ENCODE data around the gene YRDC. TPM values are rescaled to one million over a fixed set of nuclear protein-coding genes. Genes with fewer than 3 reads are reported as not detected.

Gene YRDC, protein sequence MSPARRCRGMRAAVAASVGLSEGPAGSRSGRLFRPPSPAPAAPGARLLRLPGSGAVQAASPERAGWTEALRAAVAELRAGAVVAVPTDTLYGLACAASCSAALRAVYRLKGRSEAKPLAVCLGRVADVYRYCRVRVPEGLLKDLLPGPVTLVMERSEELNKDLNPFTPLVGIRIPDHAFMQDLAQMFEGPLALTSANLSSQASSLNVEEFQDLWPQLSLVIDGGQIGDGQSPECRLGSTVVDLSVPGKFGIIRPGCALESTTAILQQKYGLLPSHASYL
- total RNA-seq: 9.7 TPM

DNA sequence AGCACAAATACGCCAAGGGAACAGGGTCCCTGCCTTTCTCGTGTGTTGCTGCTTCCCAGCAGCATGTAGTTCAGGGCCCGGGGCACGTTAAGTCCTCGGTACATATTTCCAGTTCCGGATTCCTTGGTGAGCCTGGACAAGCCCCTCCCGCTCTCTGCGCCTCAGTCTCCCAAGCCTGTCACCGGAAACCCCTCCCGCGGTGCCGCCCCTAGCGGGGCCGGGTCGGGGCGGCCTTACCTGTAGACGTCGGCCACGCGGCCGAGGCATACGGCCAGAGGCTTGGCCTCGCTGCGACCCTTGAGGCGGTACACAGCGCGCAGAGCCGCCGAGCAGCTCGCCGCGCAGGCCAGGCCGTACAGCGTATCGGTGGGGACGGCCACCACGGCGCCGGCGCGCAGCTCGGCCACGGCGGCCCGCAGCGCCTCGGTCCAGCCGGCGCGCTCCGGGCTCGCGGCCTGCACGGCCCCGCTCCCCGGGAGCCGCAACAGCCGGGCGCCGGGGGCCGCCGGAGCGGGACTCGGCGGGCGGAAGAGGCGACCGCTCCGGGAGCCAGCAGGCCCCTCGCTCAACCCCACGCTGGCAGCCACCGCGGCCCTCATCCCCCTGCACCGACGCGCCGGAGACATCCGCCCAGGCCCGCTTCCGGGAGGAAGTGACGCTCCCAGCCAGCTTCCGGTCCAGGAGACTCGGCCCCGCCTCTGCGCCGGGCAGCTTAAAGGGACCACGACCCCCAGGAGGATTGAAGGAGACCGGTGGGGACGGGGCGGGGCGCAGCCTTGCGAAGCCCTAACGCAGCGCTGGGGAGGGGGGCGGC is at the start of gene YRDC, which contains the start of gene C1orf122:
Gene YRDC, minus strand, starts transcription at position 654 of the 814 bp plus-strand sequence. Its CDS starts 28 bp downstream, at position 626.
Gene C1orf122, plus strand, starts transcription at position 236 of the 814 bp plus-strand sequence. CDS start 615 bp downstream, outside the sequence.
- Histone ChIP-seq H3K4me1 (peaks cover 6 to 15% of the 10 kb centered on the region in 2 donors), H3K9me3 (no peaks in the 10 kb centered on the region), H3K27me3 (no peaks in the 10 kb centered on the region), H3K36me3 (peaks cover 34 to 36% of the 10 kb centered on the region in 2 donors), H3K4me3 (peak within 1 kb of the TSS; percentile 90 to 92), H3K27ac (peak within 1 kb of the TSS; percentile 98 to 99)
- intact Hi-C loops (cut with DNase I): loop anchor here (1.0 to 5.0 kb wide), 6 partner anchors 52 to 331 kb away; partner anchors contain the start of genes CDCA8, GNL2, INPP5B and MTF1
- TF ChIP-seq, protein P1, sequence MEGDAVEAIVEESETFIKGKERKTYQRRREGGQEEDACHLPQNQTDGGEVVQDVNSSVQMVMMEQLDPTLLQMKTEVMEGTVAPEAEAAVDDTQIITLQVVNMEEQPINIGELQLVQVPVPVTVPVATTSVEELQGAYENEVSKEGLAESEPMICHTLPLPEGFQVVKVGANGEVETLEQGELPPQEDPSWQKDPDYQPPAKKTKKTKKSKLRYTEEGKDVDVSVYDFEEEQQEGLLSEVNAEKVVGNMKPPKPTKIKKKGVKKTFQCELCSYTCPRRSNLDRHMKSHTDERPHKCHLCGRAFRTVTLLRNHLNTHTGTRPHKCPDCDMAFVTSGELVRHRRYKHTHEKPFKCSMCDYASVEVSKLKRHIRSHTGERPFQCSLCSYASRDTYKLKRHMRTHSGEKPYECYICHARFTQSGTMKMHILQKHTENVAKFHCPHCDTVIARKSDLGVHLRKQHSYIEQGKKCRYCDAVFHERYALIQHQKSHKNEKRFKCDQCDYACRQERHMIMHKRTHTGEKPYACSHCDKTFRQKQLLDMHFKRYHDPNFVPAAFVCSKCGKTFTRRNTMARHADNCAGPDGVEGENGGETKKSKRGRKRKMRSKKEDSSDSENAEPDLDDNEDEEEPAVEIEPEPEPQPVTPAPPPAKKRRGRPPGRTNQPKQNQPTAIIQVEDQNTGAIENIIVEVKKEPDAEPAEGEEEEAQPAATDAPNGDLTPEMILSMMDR (IDR thresholded peaks at IDR 0.05): no peak
- DNase-seq (ENCODE audit: low spot score in 2 of 2): peak; percentile 65 to 97

DNA sequence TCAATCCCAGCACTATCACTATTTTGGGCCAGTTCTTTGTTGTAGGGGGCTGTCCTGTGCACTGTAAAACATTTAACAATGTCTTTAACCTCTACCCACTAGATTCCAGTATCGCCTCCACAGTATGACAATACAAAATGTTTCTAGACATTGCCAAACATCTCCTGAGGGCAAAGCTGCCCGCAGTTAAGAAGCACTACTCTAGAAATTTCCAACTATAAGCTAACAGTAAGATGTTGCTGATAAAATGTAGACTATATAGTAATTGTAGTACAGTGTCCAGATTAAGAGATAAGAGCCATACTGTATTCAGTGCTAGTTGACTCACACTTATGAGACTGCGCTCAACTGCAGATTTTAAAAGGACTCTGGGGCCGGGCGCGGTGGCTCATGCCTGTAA is 46.4 kb upstream of the YRDC start:
- Histone ChIP-seq H3K4me1 (peaks cover 6 to 33% of the 10 kb centered on the region in 2 donors), H3K27me3 (no peaks in the 10 kb centered on the region), H3K36me3 (peaks cover 4 to 13% of the 10 kb centered on the region in 2 donors), H3K4me3 (no peak overlapping the region), H3K9me3 (no peaks in the 10 kb centered on the region), H3K27ac (no peak overlapping the region)
- intact Hi-C loops (cut with DNase I): no loop called here
- no peak for DNase-seq (ENCODE audit: low spot score in 2 of 2)
- TF ChIP-seq, protein P1 (IDR thresholded peaks at IDR 0.05): no peak

DNA sequence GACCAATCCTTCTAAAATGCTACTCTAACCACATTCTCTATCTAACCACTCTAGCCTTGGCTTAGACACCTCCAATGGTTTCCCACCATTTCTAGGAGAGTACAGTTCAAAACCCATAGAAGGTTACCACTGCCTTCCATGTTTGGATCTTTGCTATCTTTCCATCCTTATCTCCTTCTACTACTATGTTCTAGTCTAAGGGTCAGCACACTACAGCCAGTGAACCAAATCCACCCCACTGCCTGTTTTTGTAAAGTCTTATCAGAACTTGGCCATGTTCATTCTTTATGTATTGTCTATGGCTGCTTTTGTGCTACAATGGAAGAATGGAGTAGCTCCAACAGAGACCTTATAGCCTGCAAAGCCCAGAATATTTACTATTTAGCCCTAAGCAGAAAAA is 45.1 kb upstream of the YRDC start:
- Histone ChIP-seq H3K36me3 (peaks cover 4 to 13% of the 10 kb centered on the region in 2 donors), H3K4me3 (no peak overlapping the region), H3K4me1 (peaks cover 0 to 26% of the 10 kb centered on the region in 2 donors), H3K27ac (no peak overlapping the region), H3K27me3 (no peaks in the 10 kb centered on the region), H3K9me3 (no peaks in the 10 kb centered on the region)
- intact Hi-C loops (cut with DNase I): no loop called here
- TF ChIP-seq, protein P1 (IDR thresholded peaks at IDR 0.05): no peak
- no peak for DNase-seq (ENCODE audit: low spot score in 2 of 2)

DNA sequence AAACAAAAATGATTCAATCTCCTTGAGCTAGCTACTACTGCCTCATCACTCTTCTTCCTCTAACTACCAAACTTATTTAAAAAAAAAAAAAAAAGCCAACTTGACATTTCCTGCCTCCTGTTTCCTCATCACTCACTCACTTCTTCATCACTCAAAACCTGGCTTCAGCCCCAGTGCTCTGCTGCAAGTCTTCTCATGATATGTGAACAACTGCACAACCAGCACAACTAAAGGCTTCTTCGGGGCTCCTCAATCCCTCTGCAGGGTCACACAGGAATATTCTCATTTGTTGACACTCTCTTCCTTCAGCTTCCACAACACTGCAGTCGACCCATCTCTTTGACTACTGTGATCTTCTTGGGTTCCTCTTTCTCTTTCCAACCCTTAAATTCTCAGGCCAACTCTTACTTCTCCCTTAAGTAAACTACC is 43.8 kb upstream of the YRDC start:
- Histone ChIP-seq H3K27ac (no peak overlapping the region), H3K4me3 (no peak overlapping the region), H3K27me3 (no peaks in the 10 kb centered on the region), H3K36me3 (peaks cover 8 to 19% of the 10 kb centered on the region in 2 donors), H3K4me1 (peaks cover 0 to 26% of the 10 kb centered on the region in 2 donors), H3K9me3 (no peaks in the 10 kb centered on the region)
- TF ChIP-seq, protein P1 (IDR thresholded peaks at IDR 0.05): no peak
- DNase-seq (ENCODE audit: low spot score in 2 of 2): no peak
- intact Hi-C loops (cut with DNase I): no loop called here

DNA sequence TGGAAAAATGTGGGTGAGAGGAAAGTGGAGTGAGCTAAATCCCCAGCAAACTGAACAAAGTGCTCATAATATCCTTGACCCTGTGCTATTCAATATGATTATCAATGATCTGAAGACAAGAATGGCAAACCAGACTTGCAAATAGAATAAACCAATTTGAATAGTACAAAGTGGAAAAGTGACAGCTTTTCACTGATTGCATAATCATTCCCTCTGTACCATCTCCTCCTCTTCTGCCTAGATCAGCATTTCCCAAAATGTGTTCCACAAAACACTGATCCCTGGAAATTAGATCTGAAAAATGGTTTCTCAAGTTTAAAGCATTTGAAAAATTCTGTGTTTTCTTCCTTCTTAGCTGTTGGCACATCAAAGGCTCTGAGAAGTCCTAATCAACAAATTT is 43.3 kb upstream of the YRDC start:
- TF ChIP-seq, protein P1 (IDR thresholded peaks at IDR 0.05): no peak
- Histone ChIP-seq H3K4me3 (no peak overlapping the region), H3K27me3 (no peaks in the 10 kb centered on the region), H3K9me3 (no peaks in the 10 kb centered on the region), H3K4me1 (peaks cover 0 to 24% of the 10 kb centered on the region in 2 donors), H3K36me3 (peaks cover 8 to 19% of the 10 kb centered on the region in 2 donors), H3K27ac (no peak overlapping the region)
- no peak for DNase-seq (ENCODE audit: low spot score in 2 of 2)
- intact Hi-C loops (cut with DNase I): no loop called here
